Osteocyte (in vitro differentiated cells): Measurements from ENCODE around the gene SLC6A6. TPM values are rescaled to one million over a fixed set of nuclear protein-coding genes. Genes with fewer than 3 reads are reported as not detected.

Experiments used
- DNase-seq: peaks from one replicate; pipeline ENCODE4 v3.0.0; 2021; ENCODE audit warnings: mixed read lengths; ENCODE audit not compliant: unreplicated experiment; ENCODE audit errors: extremely low spot score
- H3K27ac Mint-ChIP-seq: one replicate; pipeline ENCODE4 v1.8.0; 2021; ENCODE audit warnings: mild to moderate bottlenecking, mixed read lengths; ENCODE audit not compliant: unreplicated experiment
- H3K27me3 Mint-ChIP-seq: one replicate; pipeline ENCODE4 v1.8.0; 2021; ENCODE audit warnings: mixed read lengths; ENCODE audit not compliant: unreplicated experiment
- H3K36me3 Mint-ChIP-seq: one replicate; pipeline ENCODE4 v1.8.0; 2021; ENCODE audit warnings: mixed read lengths; ENCODE audit not compliant: unreplicated experiment
- H3K4me1 Mint-ChIP-seq: one replicate; pipeline ENCODE4 v1.8.0; 2021; ENCODE audit warnings: mixed read lengths; ENCODE audit not compliant: unreplicated experiment
- H3K4me3 Mint-ChIP-seq: one replicate; pipeline ENCODE4 v1.8.0; 2021; ENCODE audit warnings: mild to moderate bottlenecking, moderate library complexity, mixed read lengths; ENCODE audit not compliant: unreplicated experiment
- H3K9me3 Mint-ChIP-seq: one replicate; pipeline ENCODE4 v1.8.0; 2021; ENCODE audit warnings: mixed read lengths; ENCODE audit not compliant: unreplicated experiment
- CTCF ChIP-seq: fragments of 200-600 bp; sonication (generic); IDR thresholded peaks from 2 replicates; pipeline ENCODE4 v1.5.0; 2021; ENCODE audit warnings: antibody characterized with exemption, mild to moderate bottlenecking, moderate library complexity
- total RNA-seq: library from RNA; stranded (reverse); gene quantifications from 2 replicates; pipeline ENCODE4 v1.2.1, GENCODE V29; 2021

The SLC6A6 gene
- total RNA-seq, 1 donor from 2014 or later: 41.9 TPM

- DNase-seq: no peak
- peaks cover 11% of the 10 kb centered on the region for H3K27me3 Mint-ChIP-seq
- H3K9me3 Mint-ChIP-seq: no peaks in the 10 kb centered on the region
- no peak overlapping the region for H3K27ac Mint-ChIP-seq
- H3K36me3 Mint-ChIP-seq: peaks cover 9% of the 10 kb centered on the region
- no peak for TF ChIP-seq CTCF
- H3K4me3 Mint-ChIP-seq: no peak overlapping the region
- peaks cover 5% of the 10 kb centered on the region for H3K4me1 Mint-ChIP-seq
Measured at GRCh38 chr3:14492948-14493881, 90.8 kb downstream of the SLC6A6 start.

- DNase-seq: no peak
- Mint-ChIP-seq H3K9me3 (no peaks in the 10 kb centered on the region), H3K4me1 (no peaks in the 10 kb centered on the region), H3K27ac (no peak overlapping the region), H3K4me3 (no peak overlapping the region), H3K27me3 (peaks cover 18% of the 10 kb centered on the region), H3K36me3 (peaks cover 8% of the 10 kb centered on the region)
- TF ChIP-seq CTCF: no peak
Measured at GRCh38 chr3:14494279-14494972, 92.0 kb downstream of the SLC6A6 start.

- peaks cover 21% of the 10 kb centered on the region for H3K27me3 Mint-ChIP-seq
- no peak for TF ChIP-seq CTCF
Measured at GRCh38 chr3:14494973-14495300, 92.5 kb downstream of the SLC6A6 start.

GRCh38 chr3:14496351-14496750 lies 93.9 kb downstream of the SLC6A6 start:
- Mint-ChIP-seq H3K27ac (no peak overlapping the region), H3K27me3 (peaks cover 28% of the 10 kb centered on the region), H3K4me3 (no peak overlapping the region), H3K36me3 (peaks cover 4% of the 10 kb centered on the region), H3K9me3 (peaks cover 12% of the 10 kb centered on the region), H3K4me1 (no peaks in the 10 kb centered on the region)
- no peak for TF ChIP-seq CTCF
- no peak for DNase-seq

More at GRCh38 chr3:14494973-14495300, 92.5 kb downstream of the SLC6A6 start:
- H3K9me3 Mint-ChIP-seq: peaks cover 3% of the 10 kb centered on the region
- DNase-seq: no peak
- no peaks in the 10 kb centered on the region for H3K4me1 Mint-ChIP-seq
- H3K4me3 Mint-ChIP-seq: no peak overlapping the region
- no peak overlapping the region for H3K27ac Mint-ChIP-seq
- H3K36me3 Mint-ChIP-seq: peaks cover 10% of the 10 kb centered on the region

GRCh38 chr3:14497321-14497720 lies 94.9 kb downstream of the SLC6A6 start:
- peaks cover 30% of the 10 kb centered on the region for H3K27me3 Mint-ChIP-seq
- H3K9me3 Mint-ChIP-seq: peaks cover 19% of the 10 kb centered on the region
- no peak for TF ChIP-seq CTCF
- H3K27ac Mint-ChIP-seq: no peak overlapping the region
- no peaks in the 10 kb centered on the region for H3K4me1 Mint-ChIP-seq
- H3K36me3 Mint-ChIP-seq: peaks cover 5% of the 10 kb centered on the region
- H3K4me3 Mint-ChIP-seq: no peak overlapping the region
- DNase-seq: no peak
